A549 (cell line): ENCODE measurements around the gene URB2. TPM values are rescaled to one million over a fixed set of nuclear protein-coding genes. Genes with fewer than 3 reads are reported as not detected.
"Not testable (repeated sequence)": the region's sequence is repeated elsewhere in the genome, so short reads cannot be mapped to it uniquely, and the experiment has no call there.

Source experiments
- ATAC-seq, 2 experiments: fragments of 200-7000 bp in 1 of 2; fragments of >200 bp in 1 of 2; cut with Nextera tagmentation in 1 of 2; cut with Tn5 transposase in 1 of 2; 3 replicates each; pipeline versions ENCODE4 v1.8.0 to v1.9.1; 2018 to 2020; ENCODE audit warnings: mild to moderate bottlenecking in 1 of 2, moderate library complexity in 1 of 2
- CTCF ChIA-PET: fragments of 300-600 bp; sonication (Branson Sonifier 250); formaldehyde crosslinking; extraction: SDS; loops from one replicate; lab custom pipeline; 2021; ENCODE audit warnings: antibody characterized with exemption, inconsistent platforms; lab: Yijun Ruan, JAX
- POLR2A ChIA-PET: fragments of 350-600 bp; formaldehyde crosslinking; extraction: SDS; loops from one replicate; lab custom pipeline; 2021; ENCODE audit warnings: antibody characterized with exemption, inconsistent platforms; lab: Yijun Ruan, JAX
- DNase-seq, 2 experiments: peaks; one replicate each; pipeline versions ENCODE4 v3.0.0 to v3.0.0-alpha.2; 2011 to 2016; ENCODE audit warnings: low read depth in 1 of 2, low spot score in 1 of 2
- FAIRE-seq: peaks from 2 replicates; lab custom pipeline; 2011; peaks lifted over from hg19 to GRCh38; lab: Jason Lieb, UNC
- H3K27ac ChIP-seq, 2 experiments: fragments of >200 bp; sonication (Bioruptor Twin); formaldehyde crosslinking; 3 replicates each; pipeline ENCODE4 v1.5.1; 2016 to 2017
- H3K4me1 ChIP-seq: fragments of >200 bp; sonication (Bioruptor Twin); formaldehyde crosslinking; 3 replicates; pipeline ENCODE4 v1.6.1; 2016
- H3K4me2 ChIP-seq: fragments of >200 bp; sonication (Bioruptor Twin); formaldehyde crosslinking; 3 replicates; pipeline ENCODE4 v1.6.1; 2016
- H3K4me3 ChIP-seq: fragments of >200 bp; sonication (Bioruptor Twin); formaldehyde crosslinking; 3 replicates; pipeline ENCODE4 v1.5.1; 2016
- H3K9me3 ChIP-seq: fragments of >200 bp; sonication (Bioruptor Twin); formaldehyde crosslinking; 3 replicates; pipeline ENCODE4 v1.6.1; 2016
- BHLHE40 ChIP-seq: IDR thresholded peaks from 2 replicates; pipeline ENCODE4 v1.6.1; 2012; ENCODE audit warnings: low read depth, low read length, inconsistent platforms
- EP300 ChIP-seq, 2 experiments: fragments of >200 bp; sonication (Bioruptor Twin); formaldehyde crosslinking; IDR thresholded peaks; 2 replicates in 1 of 2; 3 replicates in 1 of 2; pipeline ENCODE4 v1.6.1; 2016 to 2017
- ESRRA ChIP-seq: fragments of 150-350 bp; IDR thresholded peaks from 2 replicates; pipeline ENCODE4 v1.6.1; 2014; ENCODE audit warnings: mild to moderate bottlenecking, low read length, borderline replicate concordance
- FOSB ChIP-seq: fragments of 250-450 bp; sonication (Bioruptor Pico); IDR thresholded peaks from 2 replicates; pipeline ENCODE4 v1.5.0; 2020; ENCODE audit warnings: mild to moderate bottlenecking, moderate library complexity
- HDAC2 ChIP-seq: fragments of 200-600 bp; sonication (generic); IDR thresholded peaks from 2 replicates; pipeline ENCODE4 v1.6.1; 2016
- HOXA7 ChIP-seq: fragments of 250-450 bp; sonication (Bioruptor Pico); IDR thresholded peaks from 2 replicates; pipeline ENCODE4 v1.5.0; 2020; ENCODE audit warnings: mild to moderate bottlenecking, moderate library complexity
- MYC ChIP-seq: IDR thresholded peaks from 2 replicates; pipeline ENCODE4 v1.6.1; 2012; ENCODE audit warnings: mild to moderate bottlenecking, inconsistent platforms, low read length, improper control_type of control experiment, borderline replicate concordance
- NFE2L2 ChIP-seq: fragments of 150-350 bp; conservative IDR thresholded peaks from 2 replicates; pipeline ENCODE4 v1.6.1; 2014; ENCODE audit warnings: low read length
- NPAS2 ChIP-seq: fragments of 250-450 bp; sonication (Bioruptor Pico); IDR thresholded peaks from 2 replicates; pipeline ENCODE4 v1.8.0; 2022; ENCODE audit warnings: mild to moderate bottlenecking, moderate library complexity, borderline replicate concordance
- RNF2 ChIP-seq: fragments of 200-600 bp; sonication (generic); IDR thresholded peaks from 2 replicates; pipeline ENCODE4 v1.6.1; 2016; ENCODE audit warnings: low read depth, mild to moderate bottlenecking, antibody characterized with exemption, moderate library complexity, borderline replicate concordance
- ZSCAN20 ChIP-seq: fragments of 250-450 bp; sonication (Bioruptor Pico); IDR thresholded peaks from 2 replicates; pipeline ENCODE4 v1.8.0; 2022; ENCODE audit warnings: mild to moderate bottlenecking, moderate library complexity
- WGBS: methylation state at CpG from one replicate; pipeline ENCODE4 v1.1.6; 2017; ENCODE audit errors: missing lambda C conversion rate; 5-methylcytosine and 5-hydroxymethylcytosine counted together
- polyA plus RNA-seq, 4 experiments: library from polyadenylated mRNA; depleted of rRNA in 3 of 4; stranded (reverse); fragments of >200 nt; fragmentation: RNase III in 1 of 4; extraction: RNeasy Plus Mini Kit Qiagen cat#74134 plus additional on column Dnase treatment in 1 of 4; gene quantifications; 2 replicates in 3 of 4; 3 replicates in 1 of 4; pipeline ENCODE4 v1.2.3, GENCODE V29; 2011 to 2017
- TF ChIP-seq, protein P1 (sequence below): IDR thresholded peaks from 2 replicates; pipeline ENCODE4 v1.6.1; 2012
- TF ChIP-seq, protein P2 (sequence below): fragments of 250-450 bp; sonication (Bioruptor Pico); IDR thresholded peaks from 2 replicates; pipeline ENCODE4 v1.5.0; 2020; ENCODE audit warnings: low read depth, mild to moderate bottlenecking, moderate library complexity

The URB2 gene
- polyA plus RNA-seq, 2 of the 4 experiments (the other 2 are of a cell fraction), result 13.7 to 15.7 TPM

DNA sequence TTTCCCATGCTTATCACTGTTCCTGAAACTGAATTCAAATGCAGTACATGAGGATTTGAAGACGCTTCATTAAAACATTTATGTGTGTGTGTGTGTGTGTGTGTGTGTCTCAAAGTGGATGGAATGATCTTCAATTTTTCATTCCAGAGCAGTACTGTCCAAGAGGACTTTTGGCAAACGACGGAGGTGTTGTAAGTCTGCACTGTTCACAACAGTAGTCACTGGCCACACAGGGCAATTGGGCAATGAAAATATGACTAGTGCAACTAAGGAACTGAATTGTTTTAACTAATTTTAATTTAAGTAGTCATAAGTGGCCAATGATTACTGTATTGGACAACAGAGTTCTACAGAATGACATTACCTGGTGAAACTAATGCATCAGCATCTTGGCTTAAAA lies 5.2 kb upstream of the URB2 start (continued):
- TF ChIP-seq, protein P1, sequence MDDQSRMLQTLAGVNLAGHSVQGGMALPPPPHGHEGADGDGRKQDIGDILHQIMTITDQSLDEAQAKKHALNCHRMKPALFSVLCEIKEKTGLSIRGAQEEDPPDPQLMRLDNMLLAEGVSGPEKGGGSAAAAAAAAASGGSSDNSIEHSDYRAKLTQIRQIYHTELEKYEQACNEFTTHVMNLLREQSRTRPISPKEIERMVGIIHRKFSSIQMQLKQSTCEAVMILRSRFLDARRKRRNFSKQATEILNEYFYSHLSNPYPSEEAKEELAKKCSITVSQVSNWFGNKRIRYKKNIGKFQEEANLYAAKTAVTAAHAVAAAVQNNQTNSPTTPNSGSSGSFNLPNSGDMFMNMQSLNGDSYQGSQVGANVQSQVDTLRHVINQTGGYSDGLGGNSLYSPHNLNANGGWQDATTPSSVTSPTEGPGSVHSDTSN, result no peak
- TF ChIP-seq RNF2 (no peak), ZSCAN20 (no peak)

DNA sequence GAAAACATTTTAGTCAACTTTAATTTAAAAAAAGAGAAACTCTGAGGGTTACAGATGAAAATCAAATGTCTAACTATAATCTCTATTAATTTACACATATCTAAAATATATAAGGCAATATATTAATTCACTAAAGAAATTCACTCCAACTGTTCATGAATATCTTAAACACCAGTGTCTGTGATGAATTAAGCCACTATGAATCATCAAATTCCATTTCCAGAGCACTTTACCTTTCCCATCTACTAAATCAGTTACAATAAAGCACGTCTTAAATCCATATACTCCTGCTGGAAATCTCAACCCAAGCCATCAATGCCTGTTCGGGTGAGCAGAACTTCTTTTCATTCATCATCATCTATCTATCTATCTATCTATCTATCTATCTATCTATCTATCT lies 4.4 kb upstream of the URB2 start:
- no peaks in the 10 kb centered on the region for H3K9me3 ChIP-seq
- no peak overlapping the region for H3K4me3 ChIP-seq
- no peak overlapping the region for H3K27ac ChIP-seq
- CTCF ChIA-PET, result interaction anchor here (0.6 kb wide), 1 partner anchor 9 kb away, joined by 4 read pairs; no protein-coding TSS in a partner anchor
- POLR2A ChIA-PET, result no interaction called here
- FAIRE-seq (no peak), ATAC-seq (no peak), DNase-seq (no peak)
- peaks cover 19% of the 10 kb centered on the region for H3K4me1 ChIP-seq
- 85% methylated on average over 2 of the region's 2 CpGs for WGBS
- TF ChIP-seq FOSB (CRISPR knock-in tag) (no peak), NPAS2 (CRISPR knock-in tag) (no peak), BHLHE40 (no peak), HOXA7 (CRISPR knock-in tag) (no peak), NFE2L2 (no peak), EP300 (IDR thresholded peaks at IDR 0.05) (no peak), ESRRA (no peak)
- TF ChIP-seq, protein P2, sequence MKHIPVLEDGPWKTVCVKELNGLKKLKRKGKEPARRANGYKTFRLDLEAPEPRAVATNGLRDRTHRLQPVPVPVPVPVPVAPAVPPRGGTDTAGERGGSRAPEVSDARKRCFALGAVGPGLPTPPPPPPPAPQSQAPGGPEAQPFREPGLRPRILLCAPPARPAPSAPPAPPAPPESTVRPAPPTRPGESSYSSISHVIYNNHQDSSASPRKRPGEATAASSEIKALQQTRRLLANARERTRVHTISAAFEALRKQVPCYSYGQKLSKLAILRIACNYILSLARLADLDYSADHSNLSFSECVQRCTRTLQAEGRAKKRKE, result no peak
- TF ChIP-seq, all 56 proteins: peak for 0
- no peak overlapping the region for H3K4me2 ChIP-seq

DNA sequence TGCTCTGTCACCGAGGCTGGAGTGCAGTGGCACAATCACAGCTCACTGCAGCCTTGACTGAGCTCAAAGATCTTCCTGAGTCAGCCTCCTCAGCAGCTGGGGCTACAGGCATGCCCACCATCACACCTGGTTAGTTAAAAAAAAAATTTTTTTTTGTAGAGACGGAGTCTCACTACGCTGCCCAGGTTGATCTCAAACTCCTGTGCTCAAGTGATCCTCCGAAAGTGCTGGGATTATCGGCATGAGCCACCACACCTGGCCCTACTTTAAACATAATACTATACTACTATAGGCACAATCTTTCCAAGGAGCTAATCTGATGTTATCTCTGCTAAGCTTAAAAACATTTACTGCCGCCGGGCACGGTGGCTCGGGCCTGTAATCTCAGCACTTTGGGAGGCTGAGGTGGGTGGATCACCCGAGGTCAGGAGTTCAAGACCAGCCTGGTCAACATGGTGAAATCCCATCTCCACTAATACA lies 3.4 kb upstream of the URB2 start:
- H3K27ac ChIP-seq, DNase-seq, H3K9me3 ChIP-seq, H3K4me3 ChIP-seq, H3K4me2 ChIP-seq, ATAC-seq, FAIRE-seq, POLR2A ChIA-PET: not testable (repeated sequence)
- H3K4me1 ChIP-seq, result peaks cover 25% of the 10 kb centered on the region
- CTCF ChIA-PET, result interaction anchor here (2.5 kb wide), 2 partner anchors 13 to 64 kb away, joined by 7 to 13 read pairs; partner anchors contain the start of gene ABCB10
- 89% methylated on average over 10 of the region's 10 CpGs for WGBS

DNA sequence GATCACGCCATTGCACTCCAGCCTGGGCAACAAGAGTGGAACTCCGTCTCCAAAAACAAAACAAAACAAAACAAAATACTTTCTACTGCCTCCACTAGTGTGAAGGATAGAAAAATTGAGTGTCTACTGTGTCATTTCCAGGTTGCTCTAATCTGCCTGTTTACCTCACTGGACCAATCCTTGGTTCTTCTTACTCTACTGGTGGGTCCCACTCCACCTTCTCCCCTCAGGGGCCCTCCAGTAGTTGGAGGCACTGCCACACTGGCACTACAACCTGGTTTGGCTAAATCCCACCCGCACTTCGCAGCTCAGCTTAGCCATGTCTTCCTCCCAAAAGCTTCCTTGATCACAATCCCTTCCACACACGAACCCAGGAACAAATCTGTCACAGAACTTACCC lies 2.8 kb upstream of the URB2 start:
- FAIRE-seq (no peak), DNase-seq (no peak), ATAC-seq (no peak)
- whole genome bisulfite sequencing, result 76% methylated on average over 5 of the region's 5 CpGs
- ChIA-PET CTCF (interaction anchor here (1.2 to 2.5 kb wide), 3 partner anchors 12 to 65 kb away, joined by 3 to 13 read pairs (median 7); partner anchors contain the start of gene ABCB10), POLR2A (interaction anchor here (1.9 kb wide), 1 partner anchor 64 kb away, joined by 8 read pairs; the partner anchor contains the start of gene ABCB10)
- Histone ChIP-seq H3K4me3 (no peak overlapping the region), H3K4me2 (no peak overlapping the region), H3K4me1 (peaks cover 26% of the 10 kb centered on the region), H3K9me3 (no peaks in the 10 kb centered on the region), H3K27ac (no peak overlapping the region)
- TF ChIP-seq BHLHE40, result no peak

DNA sequence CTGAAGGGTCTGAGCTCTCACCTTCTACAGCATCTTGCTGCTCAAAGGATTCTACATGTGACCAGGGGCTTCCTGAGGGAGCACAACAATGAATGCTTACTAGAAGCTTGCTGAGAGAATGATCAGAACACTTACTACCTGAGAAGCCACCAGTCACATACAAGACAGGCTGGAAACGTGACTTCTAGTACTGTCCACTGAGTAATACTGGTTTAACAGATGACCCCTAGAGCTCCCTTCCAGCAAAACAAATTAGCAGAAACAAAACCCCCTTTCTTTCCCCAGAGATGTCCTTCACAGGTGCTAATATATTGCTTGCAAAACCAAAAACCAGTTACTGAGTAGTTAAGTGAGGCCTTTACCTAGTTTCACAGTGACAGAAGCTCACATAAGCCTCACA lies 2.2 kb upstream of the URB2 start:
- no peak overlapping the region for H3K4me3 ChIP-seq
- FAIRE-seq (no peak), DNase-seq (no peak), ATAC-seq (no peak)
- ChIA-PET POLR2A (interaction anchor here (1.9 kb wide), 1 partner anchor 65 kb away, joined by 8 read pairs; the partner anchor contains the start of gene ABCB10), CTCF (interaction anchor here (1.2 to 2.5 kb wide), 5 partner anchors 11 to 68 kb away, joined by 3 to 13 read pairs (median 3); partner anchors contain the start of gene ABCB10)
- H3K27ac ChIP-seq, result no peak overlapping the region
- no peaks in the 10 kb centered on the region for H3K9me3 ChIP-seq
- H3K4me1 ChIP-seq, result peaks cover 26% of the 10 kb centered on the region
- peak overlapping the region; percentile 80 for H3K4me2 ChIP-seq
- TF ChIP-seq HOXA7 (CRISPR knock-in tag), result no peak
- TF ChIP-seq HDAC2, result no peak
- no peak for TF ChIP-seq MYC
- 85% methylated on average over 1 of the region's 1 CpG for WGBS
